MCF 10A (cell line): ENCODE results near the gene PSMA6. TPM values are rescaled to one million over a fixed set of nuclear protein-coding genes. Genes with fewer than 3 reads are reported as not detected.

Experiments
- BruUV-seq: library from RNA; stranded (reverse); fragments of 400-500 nt; replicated peaks from 2 replicates; lab custom pipeline; 2021; lab: Mats Ljungman, UMichigan
- CTCF ChIA-PET: fragments of 300-600 bp; sonication (Branson Sonifier 250); formaldehyde crosslinking; extraction: SDS; loops from one replicate; lab custom pipeline; 2021; ENCODE audit warnings: antibody characterized with exemption, inconsistent platforms; lab: Yijun Ruan, JAX
- POLR2A ChIA-PET: fragments of 300-600, 350-650 bp; sonication (Branson Sonifier 250); formaldehyde crosslinking; extraction: SDS; loops from one replicate; lab custom pipeline; 2020; ENCODE audit warnings: antibody characterized with exemption, inconsistent platforms; lab: Yijun Ruan, JAX
- DNase-seq: peaks from one replicate; pipeline ENCODE4 v3.0.0-alpha.2; 2018; ENCODE audit not compliant: unreplicated experiment
- H3K27ac Mint-ChIP-seq: one replicate; pipeline ENCODE4 v1.8.0; 2022; ENCODE audit warnings: mild to moderate bottlenecking, low read depth, mixed read lengths; ENCODE audit not compliant: unreplicated experiment
- H3K27me3 Mint-ChIP-seq: one replicate; pipeline ENCODE4 v1.8.0; 2022; ENCODE audit warnings: mixed read lengths; ENCODE audit not compliant: insufficient read depth, unreplicated experiment
- H3K36me3 Mint-ChIP-seq: one replicate; pipeline ENCODE4 v1.8.0; 2022; ENCODE audit warnings: mild to moderate bottlenecking, moderate library complexity, mixed read lengths; ENCODE audit not compliant: insufficient read depth, unreplicated experiment
- H3K4me1 Mint-ChIP-seq: one replicate; pipeline ENCODE4 v1.8.0; 2022; ENCODE audit warnings: mixed read lengths; ENCODE audit not compliant: insufficient read depth, unreplicated experiment
- H3K4me3 Mint-ChIP-seq: one replicate; pipeline ENCODE4 v1.8.0; 2022; ENCODE audit warnings: mild to moderate bottlenecking, moderate library complexity, mixed read lengths; ENCODE audit not compliant: unreplicated experiment
- H3K9me3 Mint-ChIP-seq: one replicate; pipeline ENCODE4 v1.8.0; 2022; ENCODE audit warnings: mixed read lengths; ENCODE audit not compliant: unreplicated experiment
- CTCF ChIP-seq: fragments of 200-600 bp; IDR thresholded peaks from one replicate; pipeline ENCODE4 v1.8.0; 2022; ENCODE audit warnings: antibody characterized with exemption, mild to moderate bottlenecking; ENCODE audit not compliant: unreplicated experiment
- intact Hi-C: fragments of 100-400 bp; cut with micrococcal nuclease; formaldehyde crosslinking; loops from 2 replicates; pipeline ENCODE4 v1.14.1; 2022
- total RNA-seq: library from RNA; stranded (reverse); gene quantifications from 2 replicates; pipeline ENCODE4 v1.2.3, GENCODE V29; 2022

PSMA6 gene
- total RNA-seq, 1 experiment from 2014 or later = 260 TPM

- H3K4me3 Mint-ChIP-seq = no peak overlapping the region
- intact Hi-C loops = no loop called here
- no peaks in the 10 kb centered on the region for H3K4me1 Mint-ChIP-seq
- DNase-seq = no peak
- H3K36me3 Mint-ChIP-seq = peaks cover 40% of the 10 kb centered on the region
- BruUV-seq = no TSS peak
- ChIA-PET POLR2A (interaction anchor here (0.8 to 1.2 kb wide), 4 partner anchors 13 to 84 kb away, joined by 3 read pairs; partner anchors contain the start of gene NFKBIA), CTCF (interaction anchor here (0.5 kb wide), 1 partner anchor 62 kb away, joined by 5 read pairs; no protein-coding TSS in a partner anchor)
- TF ChIP-seq CTCF = no peak
- H3K27ac Mint-ChIP-seq = no peak overlapping the region
- no peaks in the 10 kb centered on the region for H3K27me3 Mint-ChIP-seq
- H3K9me3 Mint-ChIP-seq = no peaks in the 10 kb centered on the region
Observed at GRCh38 chr14:35320472-35320871, 28.3 kb downstream of the PSMA6 start.

DNA sequence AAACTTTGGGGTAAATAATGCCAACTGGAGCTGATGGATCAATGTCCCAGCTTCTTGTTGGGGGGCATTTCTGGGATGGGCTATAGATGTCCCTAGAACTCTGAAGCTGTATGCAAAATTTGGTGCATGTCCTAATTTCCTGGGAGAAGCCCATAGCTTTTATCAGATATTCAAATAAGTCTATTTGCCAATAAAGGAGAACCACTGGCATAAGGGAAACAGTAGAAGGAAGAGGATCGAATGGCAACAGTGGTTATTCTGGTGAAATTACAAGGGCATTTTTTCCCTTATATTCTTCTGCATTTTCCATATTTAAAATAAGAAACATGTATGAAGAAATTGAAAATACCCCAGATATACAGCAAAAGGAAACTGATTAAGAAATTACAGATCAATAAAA is 34.2 kb downstream of the PSMA6 start:
- ChIA-PET CTCF (interaction anchor here (0.5 to 1.5 kb wide), 5 partner anchors 9 to 99 kb away, joined by 3 to 4 read pairs (median 4); no protein-coding TSS in a partner anchor), POLR2A (interaction anchor here (0.7 to 1.3 kb wide), 4 partner anchors 10 to 76 kb away, joined by 3 to 7 read pairs (median 4); no protein-coding TSS in a partner anchor)
- BruUV-seq = no TSS peak
- Mint-ChIP-seq H3K9me3 (no peaks in the 10 kb centered on the region), H3K36me3 (no peaks in the 10 kb centered on the region), H3K27ac (no peak overlapping the region), H3K4me3 (no peak overlapping the region), H3K4me1 (no peaks in the 10 kb centered on the region), H3K27me3 (no peaks in the 10 kb centered on the region)
- intact Hi-C loops = no loop called here
- DNase-seq = no peak
- no peak for TF ChIP-seq CTCF

DNA sequence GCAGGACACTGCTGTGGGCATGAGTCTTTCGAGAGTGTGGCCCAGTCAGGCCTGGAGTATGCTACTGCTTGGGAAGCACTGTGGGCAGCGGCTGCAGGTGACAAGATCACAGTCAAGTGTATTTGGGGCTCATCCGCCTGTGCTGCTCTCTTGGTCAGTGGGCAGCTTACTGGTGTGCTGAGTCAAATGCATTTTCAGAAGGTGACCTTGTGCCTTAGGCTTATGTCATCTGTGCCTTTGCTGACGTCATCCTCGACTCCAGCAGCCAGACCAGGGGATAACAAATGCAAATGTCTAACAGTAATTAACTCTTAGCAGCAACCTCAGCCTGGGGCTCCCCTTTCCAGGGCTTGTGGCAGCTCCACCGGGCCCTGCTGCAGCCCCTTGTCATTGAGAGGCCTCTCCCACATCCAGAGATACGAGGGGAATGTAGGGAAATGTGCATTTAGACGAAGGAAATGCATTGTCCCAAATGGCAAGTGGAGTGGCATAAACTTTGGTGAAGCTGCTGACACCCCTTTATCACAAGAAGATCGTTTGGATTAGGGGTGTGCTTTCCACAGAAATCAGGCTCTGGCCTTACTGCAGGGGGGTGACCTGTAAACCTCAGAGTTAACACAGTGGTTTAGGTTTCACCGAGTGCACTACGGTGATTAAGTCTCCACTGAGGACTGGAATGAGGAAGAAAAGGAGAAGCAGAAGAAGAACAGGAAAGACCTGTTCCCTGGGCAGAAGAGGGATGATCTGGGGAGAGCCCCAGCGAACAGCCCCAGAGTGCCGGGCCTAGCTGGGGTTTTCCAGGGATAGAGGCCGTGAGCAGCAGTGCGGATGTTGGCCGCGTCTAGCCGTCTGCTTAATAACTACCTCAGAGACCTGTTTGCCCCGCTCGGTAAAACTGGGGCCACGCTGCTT is 39.7 kb downstream of the PSMA6 start:
- DNase-seq = no peak
- Mint-ChIP-seq H3K9me3 (no peaks in the 10 kb centered on the region), H3K27me3 (no peaks in the 10 kb centered on the region), H3K4me3 (peak overlapping the region; percentile 6), H3K27ac (peak overlapping the region; percentile 66), H3K36me3 (no peaks in the 10 kb centered on the region), H3K4me1 (peaks cover 24% of the 10 kb centered on the region)
- POLR2A ChIA-PET = interaction anchor here (1.0 to 15.3 kb wide), 6 partner anchors 9 to 69 kb away, joined by 3 to 422 read pairs (median 9); partner anchors contain the start of genes NFKBIA and PSMA6
- CTCF ChIA-PET = interaction anchor here (0.7 to 1.8 kb wide), 3 partner anchors 15 to 77 kb away, joined by 3 to 5 read pairs (median 4); no protein-coding TSS in a partner anchor
- BruUV-seq = no TSS peak
- no peak for TF ChIP-seq CTCF
- intact Hi-C loops = no loop called here
